ENCODE measurements around the gene STEAP1.
A peak's percentile ranks its signal among the peaks of the same experiment; 100 is the strongest.
"Not testable (repeated sequence)": the region's sequence is repeated elsewhere in the genome, so short reads cannot be mapped to it uniquely, and the experiment has no call there.

The STEAP1 gene

DNA sequence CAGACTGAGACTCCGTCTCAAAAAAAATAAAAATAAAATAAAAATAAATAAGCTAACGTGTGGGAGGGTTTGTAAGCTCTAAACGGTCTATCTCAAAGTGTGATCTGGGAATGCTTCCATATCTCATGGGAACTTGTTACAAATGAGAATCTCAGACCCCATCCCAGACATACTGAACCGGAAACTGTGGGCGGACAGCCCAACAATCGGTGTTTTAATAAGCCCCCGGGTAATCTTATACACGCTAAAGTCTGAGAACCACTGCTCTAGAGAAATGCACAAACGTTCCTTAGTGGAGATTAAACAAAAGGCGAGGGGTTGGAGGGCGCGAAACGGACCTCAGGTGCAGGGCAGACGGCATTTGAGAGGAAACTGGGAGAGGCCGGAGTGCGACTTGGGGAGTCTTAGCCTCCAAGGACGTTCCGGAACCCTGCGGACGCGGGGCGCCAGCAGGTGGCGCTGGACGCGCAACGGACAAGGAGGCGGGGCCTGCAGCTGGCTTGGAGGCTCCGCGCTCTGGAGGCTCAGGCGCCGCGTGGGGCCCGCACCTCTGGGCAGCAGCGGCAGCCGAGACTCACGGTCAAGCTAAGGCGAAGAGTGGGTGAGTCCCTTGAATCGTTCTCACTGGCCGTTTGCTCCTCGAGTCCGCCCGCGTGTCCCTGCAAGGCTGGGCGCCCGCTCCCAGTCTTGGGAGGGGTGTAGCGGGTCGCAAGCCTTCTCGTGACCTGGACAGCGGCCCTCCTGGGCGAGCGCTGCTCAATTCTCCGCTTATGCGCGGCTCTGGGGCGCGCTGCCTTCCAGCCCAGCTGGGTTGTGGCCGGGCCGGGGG is at the start of gene STEAP1:
Gene STEAP1, plus strand, starts transcription at position 527 of the 829 bp plus-strand sequence. CDS start 5,320 bp downstream, outside the sequence.
- not testable (repeated sequence) for H3K9ac ChIP-seq (ENCODE audit: low read depth, low read length); H3K27ac ChIP-seq (ENCODE audit: low read length)

DNA sequence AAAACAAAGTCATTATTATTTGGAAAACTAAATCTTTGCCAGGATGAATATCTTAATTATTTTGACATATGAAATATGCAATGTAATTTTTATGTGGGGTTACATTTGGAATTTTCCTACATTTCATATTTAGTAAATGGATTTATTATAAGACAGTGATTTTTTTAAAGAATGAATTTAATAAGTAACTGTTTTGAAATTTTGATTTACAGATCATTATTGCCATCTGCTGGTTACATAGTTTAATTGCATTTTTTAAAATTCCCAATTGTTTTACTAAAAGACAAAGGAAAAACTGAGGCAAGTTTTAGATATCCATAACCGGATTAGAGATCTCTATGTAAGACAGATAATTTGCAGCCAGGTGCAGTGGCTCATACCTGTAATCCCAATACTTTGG is 39.3 kb upstream of the STEAP1 start:
- not testable (repeated sequence) for ATAC-seq (ENCODE audit: insufficient read depth, low read depth)

More for the DNA sequence above, at the start of gene STEAP1:
- not testable (repeated sequence) for ATAC-seq (ENCODE audit: insufficient read depth, low read depth); H3K9me3 ChIP-seq (ENCODE audit: insufficient read depth, low read length, severe bottlenecking); H3K36me3 ChIP-seq (ENCODE audit: insufficient read depth, low read length); H4K20me1 ChIP-seq (ENCODE audit: insufficient read depth, low read length); H2AFZ ChIP-seq (ENCODE audit: low read depth, low read length); H3K4me3 ChIP-seq (ENCODE audit: low read depth in 1 of 2, low read length in 2 of 2); H3K4me1 ChIP-seq (ENCODE audit: insufficient read depth, low read length); H3K4me2 ChIP-seq (ENCODE audit: insufficient read depth, low read length); H3K27me3 ChIP-seq (ENCODE audit: insufficient read depth, low read length, poor library complexity); H3K79me2 ChIP-seq (ENCODE audit: insufficient read depth, low read length)
- TF ChIP-seq, protein P1, sequence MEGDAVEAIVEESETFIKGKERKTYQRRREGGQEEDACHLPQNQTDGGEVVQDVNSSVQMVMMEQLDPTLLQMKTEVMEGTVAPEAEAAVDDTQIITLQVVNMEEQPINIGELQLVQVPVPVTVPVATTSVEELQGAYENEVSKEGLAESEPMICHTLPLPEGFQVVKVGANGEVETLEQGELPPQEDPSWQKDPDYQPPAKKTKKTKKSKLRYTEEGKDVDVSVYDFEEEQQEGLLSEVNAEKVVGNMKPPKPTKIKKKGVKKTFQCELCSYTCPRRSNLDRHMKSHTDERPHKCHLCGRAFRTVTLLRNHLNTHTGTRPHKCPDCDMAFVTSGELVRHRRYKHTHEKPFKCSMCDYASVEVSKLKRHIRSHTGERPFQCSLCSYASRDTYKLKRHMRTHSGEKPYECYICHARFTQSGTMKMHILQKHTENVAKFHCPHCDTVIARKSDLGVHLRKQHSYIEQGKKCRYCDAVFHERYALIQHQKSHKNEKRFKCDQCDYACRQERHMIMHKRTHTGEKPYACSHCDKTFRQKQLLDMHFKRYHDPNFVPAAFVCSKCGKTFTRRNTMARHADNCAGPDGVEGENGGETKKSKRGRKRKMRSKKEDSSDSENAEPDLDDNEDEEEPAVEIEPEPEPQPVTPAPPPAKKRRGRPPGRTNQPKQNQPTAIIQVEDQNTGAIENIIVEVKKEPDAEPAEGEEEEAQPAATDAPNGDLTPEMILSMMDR (IDR thresholded peaks at IDR 0.05; ENCODE audit: borderline replicate concordance, extremely low read depth, low read length, poor library complexity, severe bottlenecking), result peak; percentile 45
- DNase-seq, result peak; percentile 8

DNA sequence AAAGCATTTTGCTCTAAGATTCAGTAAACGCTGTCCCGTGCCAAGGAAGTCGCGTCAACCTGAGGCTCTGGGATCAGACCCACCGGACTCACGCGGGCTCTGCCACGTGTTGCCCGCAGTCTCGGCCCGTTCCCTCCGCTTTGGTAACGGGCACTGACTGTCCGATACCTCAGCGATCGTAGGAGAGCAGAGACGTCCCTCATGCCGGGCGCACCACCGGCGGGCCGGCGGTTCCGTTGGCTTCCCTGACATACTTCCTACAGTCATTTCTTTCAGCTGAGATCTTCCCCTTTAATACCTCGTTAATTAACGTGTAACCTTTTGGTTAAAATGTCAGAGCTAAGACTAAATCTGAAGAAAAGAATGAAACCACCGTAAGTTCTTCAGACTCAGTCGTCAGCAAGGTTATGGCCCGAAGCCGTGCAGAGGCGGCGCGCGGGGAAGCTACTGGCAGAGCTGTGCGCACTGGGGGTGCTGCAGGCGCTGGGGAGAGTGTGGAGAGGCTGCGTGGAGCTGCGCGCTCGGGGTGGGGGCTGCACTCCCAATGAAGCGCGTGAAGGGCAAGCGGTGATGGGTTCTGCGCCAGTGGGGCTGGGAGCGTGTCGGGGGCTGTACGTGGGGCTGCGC is 35.6 kb upstream of the STEAP1 start:
- not testable (repeated sequence) for H3K4me2 ChIP-seq (ENCODE audit: insufficient read depth, low read length); H3K27ac ChIP-seq (ENCODE audit: low read length); H3K4me3 ChIP-seq (ENCODE audit: low read depth in 1 of 2, low read length in 2 of 2); H3K4me1 ChIP-seq (ENCODE audit: insufficient read depth, low read length); H3K9me3 ChIP-seq (ENCODE audit: insufficient read depth, low read length, severe bottlenecking); H3K36me3 ChIP-seq (ENCODE audit: insufficient read depth, low read length); ATAC-seq (ENCODE audit: insufficient read depth, low read depth); H4K20me1 ChIP-seq (ENCODE audit: insufficient read depth, low read length); DNase-seq; H3K27me3 ChIP-seq (ENCODE audit: insufficient read depth, low read length, poor library complexity); H2AFZ ChIP-seq (ENCODE audit: low read depth, low read length); H3K79me2 ChIP-seq (ENCODE audit: insufficient read depth, low read length); H3K9ac ChIP-seq (ENCODE audit: low read depth, low read length)

More for the DNA sequence above, 39.3 kb upstream of the STEAP1 start:
- H3K27ac ChIP-seq (ENCODE audit: low read length); H3K9ac ChIP-seq (ENCODE audit: low read depth, low read length); H3K79me2 ChIP-seq (ENCODE audit: insufficient read depth, low read length); H3K36me3 ChIP-seq (ENCODE audit: insufficient read depth, low read length); DNase-seq; H3K4me3 ChIP-seq (ENCODE audit: low read depth in 1 of 2, low read length in 2 of 2); H3K4me1 ChIP-seq (ENCODE audit: insufficient read depth, low read length); H4K20me1 ChIP-seq (ENCODE audit: insufficient read depth, low read length); H2AFZ ChIP-seq (ENCODE audit: low read depth, low read length); H3K27me3 ChIP-seq (ENCODE audit: insufficient read depth, low read length, poor library complexity); H3K9me3 ChIP-seq (ENCODE audit: insufficient read depth, low read length, severe bottlenecking); H3K4me2 ChIP-seq (ENCODE audit: insufficient read depth, low read length): not testable (repeated sequence)
- TF ChIP-seq, protein P1 (IDR thresholded peaks at IDR 0.05; ENCODE audit: borderline replicate concordance, extremely low read depth, low read length, poor library complexity, severe bottlenecking), result peak; percentile 2

DNA sequence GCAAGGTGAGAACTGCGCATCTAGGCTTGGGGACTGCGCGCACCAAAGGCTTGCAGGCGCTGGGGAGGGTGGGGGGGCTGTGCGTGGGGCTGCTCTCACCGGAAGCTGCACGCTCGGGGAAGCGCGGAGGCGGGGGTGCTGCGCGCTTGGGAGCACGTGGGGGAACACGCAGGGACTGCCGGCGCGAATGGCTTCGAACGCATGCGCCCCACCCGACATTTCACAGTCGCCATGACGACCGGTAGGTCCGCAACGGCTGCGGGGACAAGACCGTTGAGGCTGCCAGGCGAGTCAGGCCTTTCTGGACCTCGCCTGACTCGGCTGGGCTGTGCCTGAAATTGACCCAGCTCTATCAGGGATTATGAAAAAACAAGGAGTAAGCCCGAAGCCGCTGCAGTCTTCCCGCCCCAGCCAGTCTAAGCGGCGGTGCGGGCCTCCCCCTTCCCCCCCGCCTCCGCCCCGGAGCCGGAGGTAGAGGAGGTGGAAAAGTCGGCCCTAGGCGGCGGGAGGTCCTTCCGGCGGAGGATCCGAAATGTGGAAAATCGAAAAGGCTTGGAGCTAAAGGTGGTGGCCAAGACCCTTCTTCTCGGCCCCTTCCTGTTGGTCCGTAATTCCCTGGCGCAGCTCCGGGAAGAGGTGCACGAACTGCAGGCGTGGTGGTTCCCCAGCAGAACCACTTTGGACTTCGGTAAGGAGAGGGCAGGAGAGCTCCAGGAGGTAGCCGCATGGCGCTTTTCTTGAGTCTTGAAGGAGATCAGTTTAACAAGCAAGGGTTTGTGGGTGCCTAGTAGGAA is 34.9 kb upstream of the STEAP1 start:
- Histone ChIP-seq H3K9ac (ENCODE audit: low read depth, low read length) (no peak overlapping the region), H2AFZ (ENCODE audit: low read depth, low read length) (no peak overlapping the region), H3K36me3 (ENCODE audit: insufficient read depth, low read length) (no peaks in the 10 kb centered on the region), H3K4me1 (ENCODE audit: insufficient read depth, low read length) (no peaks in the 10 kb centered on the region), H4K20me1 (ENCODE audit: insufficient read depth, low read length) (no peaks in the 10 kb centered on the region), H3K4me2 (ENCODE audit: insufficient read depth, low read length) (no peak overlapping the region), H3K27ac (ENCODE audit: low read length) (no peak overlapping the region), H3K27me3 (ENCODE audit: insufficient read depth, low read length, poor library complexity) (no peaks in the 10 kb centered on the region), H3K79me2 (ENCODE audit: insufficient read depth, low read length) (no peaks in the 10 kb centered on the region), H3K4me3 (ENCODE audit: low read depth in 1 of 2, low read length in 2 of 2) (no peak overlapping the region), H3K9me3 (ENCODE audit: insufficient read depth, low read length, severe bottlenecking) (no peaks in the 10 kb centered on the region)
- ATAC-seq (ENCODE audit: insufficient read depth, low read depth), result no peak
- TF ChIP-seq, protein P1 (IDR thresholded peaks at IDR 0.05; ENCODE audit: borderline replicate concordance, extremely low read depth, low read length, poor library complexity, severe bottlenecking), result no peak
- no peak for TF ChIP-seq EZH2 (IDR thresholded peaks at IDR 0.05; ENCODE audit: borderline replicate concordance, low read depth, low read length, severe bottlenecking)
- no peak for DNase-seq

DNA sequence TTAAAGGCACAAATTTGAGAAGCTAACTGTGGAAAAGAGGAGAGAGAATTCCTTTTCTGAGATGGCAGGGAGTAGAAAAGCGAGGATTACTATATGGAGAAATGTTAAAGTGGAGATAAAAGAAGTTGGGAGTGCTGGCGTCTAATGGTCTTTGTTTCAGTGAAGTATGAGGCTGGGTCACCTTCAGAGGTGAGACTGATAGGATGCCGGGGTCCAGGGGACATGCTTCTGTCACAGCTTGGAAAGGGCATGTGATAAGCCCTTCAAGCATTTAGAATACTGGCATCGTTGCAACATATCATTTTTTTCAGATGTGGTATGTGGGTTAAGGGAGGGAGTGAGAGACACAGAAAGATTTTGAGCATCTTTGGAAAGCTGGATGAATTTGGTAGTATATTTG is 34.1 kb upstream of the STEAP1 start:
- not testable (repeated sequence) for H3K9ac ChIP-seq (ENCODE audit: low read depth, low read length); H3K4me1 ChIP-seq (ENCODE audit: insufficient read depth, low read length); H2AFZ ChIP-seq (ENCODE audit: low read depth, low read length); H3K79me2 ChIP-seq (ENCODE audit: insufficient read depth, low read length); H3K4me2 ChIP-seq (ENCODE audit: insufficient read depth, low read length); H3K4me3 ChIP-seq (ENCODE audit: low read depth in 1 of 2, low read length in 2 of 2); H4K20me1 ChIP-seq (ENCODE audit: insufficient read depth, low read length); ATAC-seq (ENCODE audit: insufficient read depth, low read depth); H3K9me3 ChIP-seq (ENCODE audit: insufficient read depth, low read length, severe bottlenecking); DNase-seq; H3K27me3 ChIP-seq (ENCODE audit: insufficient read depth, low read length, poor library complexity); H3K36me3 ChIP-seq (ENCODE audit: insufficient read depth, low read length); H3K27ac ChIP-seq (ENCODE audit: low read length)

Measured in DND-41 (cell line).